ENCODE measurements around the gene RHOF. TPM values are rescaled to one million over a fixed set of nuclear protein-coding genes. Genes with fewer than 3 reads are reported as not detected.

Gene RHOF
- total and polyA plus RNA-seq, 2 experiments from 2014 or later: 2.4 to 6.7 TPM

DNA sequence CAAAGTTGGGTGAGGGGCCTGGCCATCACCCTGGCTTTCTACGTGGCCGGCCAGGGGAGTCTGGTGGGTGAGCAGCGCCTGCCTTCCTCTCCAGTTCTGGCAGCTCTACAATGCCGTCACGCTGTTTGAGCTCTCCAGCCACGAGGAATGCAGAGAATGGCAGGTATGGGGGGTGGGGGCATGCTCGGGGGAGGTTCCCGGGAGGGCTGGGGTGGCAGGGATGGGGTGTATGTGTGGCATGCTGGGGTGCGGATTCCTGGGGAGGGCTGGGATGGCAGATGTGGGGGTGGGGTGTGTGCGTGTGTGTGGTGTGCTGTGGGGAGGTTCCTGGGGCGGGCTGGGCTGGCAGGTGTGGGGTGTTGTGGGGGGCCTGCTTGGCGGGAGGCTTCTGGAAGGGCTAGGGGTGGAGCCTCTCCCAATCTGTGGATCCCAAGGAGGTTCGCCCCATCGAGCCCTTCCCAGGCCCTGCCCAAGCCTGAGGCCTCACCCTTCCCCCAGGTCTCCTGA, 18.5 kb downstream of the RHOF start:
- H2AFZ ChIP-seq: no peak overlapping the region
- H4K20me1 ChIP-seq (ENCODE audit: insufficient read depth): no peaks in the 10 kb centered on the region
- no peaks in the 10 kb centered on the region for H3K27me3 ChIP-seq (replicated peaks; ENCODE audit: insufficient read depth)
- H3K79me2 ChIP-seq (ENCODE audit: insufficient read depth): no peaks in the 10 kb centered on the region
- TF ChIP-seq EZH2 (IDR thresholded peaks at IDR 0.05; ENCODE audit: insufficient read depth, poor library complexity, severe bottlenecking): no peak
- TF ChIP-seq EZH2phosphoT487 (IDR thresholded peaks at IDR 0.05; ENCODE audit: insufficient read depth, low read depth): no peak
- no peaks in the 10 kb centered on the region for H3F3A ChIP-seq (ENCODE audit: insufficient read depth)
- no peaks in the 10 kb centered on the region for H3K9me2 ChIP-seq (ENCODE audit: insufficient read depth)
- no peak overlapping the region for H3K27ac ChIP-seq
- in situ Hi-C loops (cut with MboI): no loop called here
- 84 to 98% methylated on average over 7 to 14 of the region's 14 CpGs for WGBS, 2 experiments (ENCODE audit: low coverage in 1 of 2, low lambda C conversion rate in 2 of 2, missing lambda C conversion rate in 2 of 2)
- no peak overlapping the region for H3K4me2 ChIP-seq (ENCODE audit: unreplicated experiment)
- no peak overlapping the region for H3K4me3 ChIP-seq
- no peaks in the 10 kb centered on the region for H3K9me3 ChIP-seq (ENCODE audit: low read depth)
- no peaks in the 10 kb centered on the region for H3K36me3 ChIP-seq (ENCODE audit: low read depth)
- H3K9ac ChIP-seq: no peak overlapping the region
- DNase-seq: no peak
- H3K4me1 ChIP-seq (ENCODE audit: insufficient read depth): no peaks in the 10 kb centered on the region

DNA sequence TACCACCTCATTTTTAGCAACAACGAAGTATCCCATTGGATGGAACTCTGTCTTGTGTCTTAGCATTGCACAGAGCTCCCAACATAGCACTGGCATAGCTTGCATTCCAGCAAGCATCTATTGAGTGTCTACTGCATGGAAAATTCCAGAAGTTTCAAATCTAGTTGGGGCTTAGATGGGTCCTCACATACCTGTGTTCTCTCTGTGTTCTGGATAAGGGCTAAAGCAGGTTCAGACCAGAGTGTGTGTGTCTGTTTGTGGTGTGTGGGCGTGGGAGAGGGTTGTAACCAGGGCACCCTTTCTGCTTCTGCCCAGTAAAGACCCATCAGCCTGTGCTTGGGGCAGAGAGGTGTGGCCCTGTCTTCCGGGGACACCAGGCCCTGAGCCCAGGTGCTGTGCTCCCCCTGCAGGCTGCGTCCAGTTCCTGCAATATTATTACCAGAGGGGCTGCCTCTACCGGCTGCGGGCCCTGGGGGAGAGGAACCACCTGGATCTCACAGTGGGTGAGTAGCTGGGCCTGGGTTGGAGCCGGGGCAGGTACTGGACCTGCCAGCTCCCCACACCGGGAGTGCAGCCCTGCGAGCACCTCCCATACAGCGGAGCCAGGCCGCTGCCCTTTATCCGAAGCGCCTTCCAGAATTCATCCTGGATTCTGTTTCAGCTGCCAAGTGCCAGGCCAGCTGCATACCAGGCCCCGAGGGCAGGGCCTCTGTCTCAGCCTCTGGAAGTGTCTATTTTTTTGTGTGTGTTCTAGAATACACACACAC, 20.3 kb downstream of the RHOF start:
- Histone ChIP-seq H3K27ac (no peak overlapping the region), H3K79me2 (ENCODE audit: insufficient read depth) (no peaks in the 10 kb centered on the region), H2AFZ (no peak overlapping the region), H3K9me3 (ENCODE audit: low read depth) (no peaks in the 10 kb centered on the region), H4K20me1 (ENCODE audit: insufficient read depth) (no peaks in the 10 kb centered on the region), H3K9ac (no peak overlapping the region), H3K4me2 (ENCODE audit: unreplicated experiment) (no peak overlapping the region), H3F3A (ENCODE audit: insufficient read depth) (0 out of 2 replicates have a peak, but pooled peaks cover under 1% of the 10 kb centered on the region), H3K9me2 (ENCODE audit: insufficient read depth) (no peaks in the 10 kb centered on the region), H3K4me1 (ENCODE audit: insufficient read depth) (peaks cover 1% of the 10 kb centered on the region), H3K4me3 (no peak overlapping the region), H3K27me3 (replicated peaks; ENCODE audit: insufficient read depth) (no peaks in the 10 kb centered on the region), H3K36me3 (ENCODE audit: low read depth) (no peaks in the 10 kb centered on the region)
- no peak for TF ChIP-seq EZH2 (IDR thresholded peaks at IDR 0.05; ENCODE audit: insufficient read depth, poor library complexity, severe bottlenecking)
- no peak for TF ChIP-seq EZH2phosphoT487 (IDR thresholded peaks at IDR 0.05; ENCODE audit: insufficient read depth, low read depth)
- 49 to 60% methylated on average over 13 to 14 of the region's 14 CpGs for WGBS, 2 experiments (ENCODE audit: low coverage in 1 of 2, low lambda C conversion rate in 2 of 2, missing lambda C conversion rate in 2 of 2)
- in situ Hi-C loops (cut with MboI): no loop called here
- peak; percentile 72 for DNase-seq

GRCh38 chr12:121770813-121771625, 22.5 kb downstream of the RHOF start:
- Histone ChIP-seq H3K79me2 (ENCODE audit: insufficient read depth) (no peaks in the 10 kb centered on the region), H3K9ac (no peak overlapping the region), H2AFZ (no peak overlapping the region), H3K4me1 (ENCODE audit: insufficient read depth) (peaks cover 23% of the 10 kb centered on the region), H4K20me1 (ENCODE audit: insufficient read depth) (no peaks in the 10 kb centered on the region), H3K9me2 (ENCODE audit: insufficient read depth) (no peaks in the 10 kb centered on the region), H3K36me3 (ENCODE audit: low read depth) (no peaks in the 10 kb centered on the region), H3K4me2 (ENCODE audit: unreplicated experiment) (no peak overlapping the region), H3K27me3 (replicated peaks; ENCODE audit: insufficient read depth) (no peaks in the 10 kb centered on the region), H3K9me3 (ENCODE audit: low read depth) (no peaks in the 10 kb centered on the region), H3K4me3 (no peak overlapping the region), H3K27ac (no peak overlapping the region), H3F3A (ENCODE audit: insufficient read depth) (0 out of 2 replicates have a peak, but pooled peaks cover 12% of the 10 kb centered on the region)
- no peak for DNase-seq
- in situ Hi-C loops (cut with MboI): no loop called here
- TF ChIP-seq EZH2phosphoT487 (IDR thresholded peaks at IDR 0.05; ENCODE audit: insufficient read depth, low read depth) (no peak), EZH2 (IDR thresholded peaks at IDR 0.05; ENCODE audit: insufficient read depth, poor library complexity, severe bottlenecking) (no peak)
- WGBS, 2 experiments (ENCODE audit: low coverage in 1 of 2, low lambda C conversion rate in 2 of 2, missing lambda C conversion rate in 2 of 2): 84 to 91% methylated on average over 20 to 25 of the region's 25 CpGs

GRCh38 chr12:121770388-121770787, 23.1 kb downstream of the RHOF start:
- no peak overlapping the region for H3K4me3 ChIP-seq
- no peak for DNase-seq
- no peaks in the 10 kb centered on the region for H3K9me2 ChIP-seq (ENCODE audit: insufficient read depth)
- TF ChIP-seq EZH2 (IDR thresholded peaks at IDR 0.05; ENCODE audit: insufficient read depth, poor library complexity, severe bottlenecking) (no peak), EZH2phosphoT487 (IDR thresholded peaks at IDR 0.05; ENCODE audit: insufficient read depth, low read depth) (no peak)
- peaks cover 13% of the 10 kb centered on the region; the same call in 1 of the 2 replicates for H3F3A ChIP-seq (ENCODE audit: insufficient read depth)
- peaks cover 29% of the 10 kb centered on the region for H3K4me1 ChIP-seq (ENCODE audit: insufficient read depth)
- no peaks in the 10 kb centered on the region for H4K20me1 ChIP-seq (ENCODE audit: insufficient read depth)
- H3K9me3 ChIP-seq (ENCODE audit: low read depth): no peaks in the 10 kb centered on the region
- in situ Hi-C loops (cut with MboI): no loop called here
- H3K4me2 ChIP-seq (ENCODE audit: unreplicated experiment): no peak overlapping the region
- no peak overlapping the region for H3K27ac ChIP-seq
- H3K27me3 ChIP-seq (replicated peaks; ENCODE audit: insufficient read depth): no peaks in the 10 kb centered on the region
- no peaks in the 10 kb centered on the region for H3K36me3 ChIP-seq (ENCODE audit: low read depth)
- no peaks in the 10 kb centered on the region for H3K79me2 ChIP-seq (ENCODE audit: insufficient read depth)
- WGBS, 2 experiments (ENCODE audit: low coverage in 1 of 2, low lambda C conversion rate in 2 of 2, missing lambda C conversion rate in 2 of 2): 89% methylated on average over 9 of the region's 9 CpGs
- H3K9ac ChIP-seq: no peak overlapping the region
- no peak overlapping the region for H2AFZ ChIP-seq
